Gastrocnemius medialis (tissue), 4 donors: ENCODE measurements around the gene TMEM198.

Source experiments
- POLR2A ChIP-seq, 2 donors: fragments of 450-650 bp; IDR thresholded peaks; one replicate each; pipeline ENCODE4 v1.6.1; 2017; ENCODE audit warnings: antibody characterized with exemption in 2 of 2, mild to moderate bottlenecking in 2 of 2, moderate library complexity in 2 of 2
- TF ChIP-seq, protein P1 (sequence below), 5 experiments: fragments of 450-650 bp in 3 of 5; fragments of 200-600 bp in 2 of 5; sonication (generic) in 2 of 5; IDR thresholded peaks in 4 of 5; conservative IDR thresholded peaks in 1 of 5; 1 replicate in 4 of 5; 2 replicates in 1 of 5; pipeline ENCODE4 v1.5.1; 2016 to 2019; ENCODE audit warnings: antibody characterized with exemption in 5 of 5, mild to moderate bottlenecking in 3 of 5, moderate library complexity in 3 of 5

DNA sequence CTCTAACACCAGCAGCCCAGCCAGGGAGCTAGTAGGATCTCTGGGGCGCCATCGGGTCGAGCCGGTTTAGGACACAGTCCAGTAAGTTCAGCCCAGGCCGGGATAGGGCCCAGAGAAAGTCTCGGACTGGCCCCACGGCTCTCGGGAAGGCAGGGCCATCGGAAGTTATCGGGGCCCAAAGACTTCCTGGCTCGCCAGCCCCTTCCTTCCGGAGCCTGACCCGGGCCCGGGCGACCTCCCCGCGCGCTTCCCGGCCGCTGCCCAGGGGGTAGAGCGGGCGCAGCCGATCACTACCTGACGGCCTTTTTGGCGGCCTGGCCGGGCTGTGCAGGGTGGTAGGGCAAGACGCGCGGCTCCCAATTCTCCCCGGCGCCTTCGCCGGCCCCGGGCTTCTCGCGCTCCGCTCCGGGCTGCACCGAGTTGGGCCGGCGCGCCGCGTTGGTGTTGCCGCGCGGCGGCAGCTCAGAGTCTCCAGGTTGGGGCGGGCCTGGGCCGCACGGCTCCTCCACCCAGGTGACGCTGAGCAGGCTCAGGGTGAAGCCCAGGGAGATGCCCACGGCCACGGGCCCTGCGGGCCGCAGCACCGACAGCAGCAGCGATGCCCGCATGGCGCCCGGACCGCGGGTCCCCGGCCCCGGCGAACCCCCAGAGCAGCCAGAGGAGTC, 765 bp upstream of the TMEM198 start:
- TF ChIP-seq, protein P1, sequence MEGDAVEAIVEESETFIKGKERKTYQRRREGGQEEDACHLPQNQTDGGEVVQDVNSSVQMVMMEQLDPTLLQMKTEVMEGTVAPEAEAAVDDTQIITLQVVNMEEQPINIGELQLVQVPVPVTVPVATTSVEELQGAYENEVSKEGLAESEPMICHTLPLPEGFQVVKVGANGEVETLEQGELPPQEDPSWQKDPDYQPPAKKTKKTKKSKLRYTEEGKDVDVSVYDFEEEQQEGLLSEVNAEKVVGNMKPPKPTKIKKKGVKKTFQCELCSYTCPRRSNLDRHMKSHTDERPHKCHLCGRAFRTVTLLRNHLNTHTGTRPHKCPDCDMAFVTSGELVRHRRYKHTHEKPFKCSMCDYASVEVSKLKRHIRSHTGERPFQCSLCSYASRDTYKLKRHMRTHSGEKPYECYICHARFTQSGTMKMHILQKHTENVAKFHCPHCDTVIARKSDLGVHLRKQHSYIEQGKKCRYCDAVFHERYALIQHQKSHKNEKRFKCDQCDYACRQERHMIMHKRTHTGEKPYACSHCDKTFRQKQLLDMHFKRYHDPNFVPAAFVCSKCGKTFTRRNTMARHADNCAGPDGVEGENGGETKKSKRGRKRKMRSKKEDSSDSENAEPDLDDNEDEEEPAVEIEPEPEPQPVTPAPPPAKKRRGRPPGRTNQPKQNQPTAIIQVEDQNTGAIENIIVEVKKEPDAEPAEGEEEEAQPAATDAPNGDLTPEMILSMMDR (IDR thresholded peaks at IDR 0.05 in 4 of 5, conservative IDR thresholded peaks at IDR 0.05 in 1 of 5): no peak
- no peak for TF ChIP-seq POLR2A (IDR thresholded peaks at IDR 0.05)
